NB4 (cell line): ENCODE measurements around the gene PTF1A.

Source experiments
- DNase-seq: peaks from one replicate; pipeline ENCODE4 v3.0.0; 2010; ENCODE audit warnings: low read depth
- H3K4me3 ChIP-seq: one replicate; pipeline ENCODE4 v1.5.1; 2011; ENCODE audit warnings: mild to moderate bottlenecking, low read depth, low read length, moderate library complexity
- MYC ChIP-seq: IDR thresholded peaks from 2 replicates; pipeline ENCODE4 v1.6.1; 2011; ENCODE audit warnings: low read depth, low read length
- POLR2A ChIP-seq: IDR thresholded peaks from 2 replicates; pipeline ENCODE4 v1.6.1; 2011; ENCODE audit warnings: mild to moderate bottlenecking; ENCODE audit not compliant: insufficient read length; ENCODE audit errors: extremely low read depth
- TF ChIP-seq, protein P1 (sequence below): IDR thresholded peaks from one replicate; pipeline ENCODE4 v1.5.1; 2012; ENCODE audit warnings: low read depth, low read length
- TF ChIP-seq, protein P2 (sequence below): IDR thresholded peaks from 2 replicates; pipeline ENCODE4 v1.6.1; 2011; ENCODE audit warnings: low read depth, low read length

PTF1A gene

DNA sequence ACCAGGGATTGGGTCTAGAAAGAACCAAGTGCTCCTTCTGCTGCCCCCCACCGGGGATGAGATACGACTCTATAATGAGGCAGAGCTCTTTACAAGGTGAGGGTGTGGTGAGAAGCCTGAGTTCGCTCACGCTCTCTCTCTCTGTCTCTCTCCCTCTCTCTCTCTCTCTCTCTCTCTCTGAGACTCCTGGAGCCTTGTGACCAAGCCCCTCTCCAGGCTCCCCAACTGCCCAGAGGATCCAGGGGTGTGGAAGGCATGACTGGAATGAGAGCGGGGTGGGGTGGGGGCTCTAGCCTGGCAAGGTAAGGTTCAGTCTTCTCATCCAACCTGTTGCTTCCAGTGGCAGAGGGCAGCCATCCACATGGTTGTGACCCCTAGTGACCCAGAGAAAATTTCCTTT lies 3.1 kb upstream of the PTF1A start:
- no peak overlapping the region for H3K4me3 ChIP-seq
- no peak for TF ChIP-seq MYC

DNA sequence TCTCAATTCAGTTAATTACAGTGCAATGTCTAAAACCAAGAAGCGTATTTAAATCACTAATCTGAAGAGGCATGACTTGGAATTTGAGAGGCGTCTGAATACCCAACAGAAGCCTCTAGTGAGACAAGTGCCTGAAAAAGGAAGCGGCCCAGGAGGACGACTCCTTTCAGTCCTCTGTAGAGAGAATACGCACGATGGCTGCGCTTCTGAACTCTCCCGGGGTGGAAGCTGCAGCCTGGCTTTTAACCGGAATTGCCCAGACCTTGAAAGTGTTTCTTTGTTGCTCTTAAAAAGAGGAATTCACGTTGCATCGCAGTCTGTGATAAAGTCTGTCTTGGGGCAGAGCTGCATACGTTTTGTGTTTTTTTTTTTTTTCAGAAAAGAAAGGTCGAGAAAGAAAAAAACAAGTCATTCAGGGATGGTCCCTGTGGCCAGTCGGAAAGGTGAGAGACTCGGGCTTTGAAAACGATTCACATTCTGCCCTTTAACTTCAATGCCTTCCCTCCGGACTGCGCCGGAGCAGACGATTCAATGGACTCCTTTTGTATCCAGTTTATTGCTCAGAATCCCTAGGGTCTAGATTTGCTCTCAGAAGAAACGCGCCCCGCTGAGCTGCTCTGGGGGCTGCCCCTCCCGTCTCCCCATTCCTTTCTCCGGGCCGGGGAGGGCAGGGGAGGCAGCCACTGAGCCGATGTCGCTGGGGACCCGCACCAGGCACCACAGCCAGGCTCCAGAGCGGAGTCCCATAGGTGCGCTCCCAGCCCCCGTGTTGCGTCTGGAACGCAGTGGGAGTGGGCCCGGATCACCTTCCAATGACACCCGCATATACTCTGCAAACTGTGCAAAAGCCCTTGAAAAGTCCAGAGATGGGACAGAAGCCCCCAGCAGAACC lies 994 bp upstream of the PTF1A start:
- no peak for TF ChIP-seq MYC
- TF ChIP-seq, protein P1, sequence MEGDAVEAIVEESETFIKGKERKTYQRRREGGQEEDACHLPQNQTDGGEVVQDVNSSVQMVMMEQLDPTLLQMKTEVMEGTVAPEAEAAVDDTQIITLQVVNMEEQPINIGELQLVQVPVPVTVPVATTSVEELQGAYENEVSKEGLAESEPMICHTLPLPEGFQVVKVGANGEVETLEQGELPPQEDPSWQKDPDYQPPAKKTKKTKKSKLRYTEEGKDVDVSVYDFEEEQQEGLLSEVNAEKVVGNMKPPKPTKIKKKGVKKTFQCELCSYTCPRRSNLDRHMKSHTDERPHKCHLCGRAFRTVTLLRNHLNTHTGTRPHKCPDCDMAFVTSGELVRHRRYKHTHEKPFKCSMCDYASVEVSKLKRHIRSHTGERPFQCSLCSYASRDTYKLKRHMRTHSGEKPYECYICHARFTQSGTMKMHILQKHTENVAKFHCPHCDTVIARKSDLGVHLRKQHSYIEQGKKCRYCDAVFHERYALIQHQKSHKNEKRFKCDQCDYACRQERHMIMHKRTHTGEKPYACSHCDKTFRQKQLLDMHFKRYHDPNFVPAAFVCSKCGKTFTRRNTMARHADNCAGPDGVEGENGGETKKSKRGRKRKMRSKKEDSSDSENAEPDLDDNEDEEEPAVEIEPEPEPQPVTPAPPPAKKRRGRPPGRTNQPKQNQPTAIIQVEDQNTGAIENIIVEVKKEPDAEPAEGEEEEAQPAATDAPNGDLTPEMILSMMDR, result no peak
- TF ChIP-seq, protein P2, sequence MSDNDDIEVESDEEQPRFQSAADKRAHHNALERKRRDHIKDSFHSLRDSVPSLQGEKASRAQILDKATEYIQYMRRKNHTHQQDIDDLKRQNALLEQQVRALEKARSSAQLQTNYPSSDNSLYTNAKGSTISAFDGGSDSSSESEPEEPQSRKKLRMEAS, result no peak
- TF ChIP-seq POLR2A, result no peak
- no peak for DNase-seq
- no peak overlapping the region for H3K4me3 ChIP-seq

More for the DNA sequence above, 3.1 kb upstream of the PTF1A start:
- DNase-seq, result no peak

DNA sequence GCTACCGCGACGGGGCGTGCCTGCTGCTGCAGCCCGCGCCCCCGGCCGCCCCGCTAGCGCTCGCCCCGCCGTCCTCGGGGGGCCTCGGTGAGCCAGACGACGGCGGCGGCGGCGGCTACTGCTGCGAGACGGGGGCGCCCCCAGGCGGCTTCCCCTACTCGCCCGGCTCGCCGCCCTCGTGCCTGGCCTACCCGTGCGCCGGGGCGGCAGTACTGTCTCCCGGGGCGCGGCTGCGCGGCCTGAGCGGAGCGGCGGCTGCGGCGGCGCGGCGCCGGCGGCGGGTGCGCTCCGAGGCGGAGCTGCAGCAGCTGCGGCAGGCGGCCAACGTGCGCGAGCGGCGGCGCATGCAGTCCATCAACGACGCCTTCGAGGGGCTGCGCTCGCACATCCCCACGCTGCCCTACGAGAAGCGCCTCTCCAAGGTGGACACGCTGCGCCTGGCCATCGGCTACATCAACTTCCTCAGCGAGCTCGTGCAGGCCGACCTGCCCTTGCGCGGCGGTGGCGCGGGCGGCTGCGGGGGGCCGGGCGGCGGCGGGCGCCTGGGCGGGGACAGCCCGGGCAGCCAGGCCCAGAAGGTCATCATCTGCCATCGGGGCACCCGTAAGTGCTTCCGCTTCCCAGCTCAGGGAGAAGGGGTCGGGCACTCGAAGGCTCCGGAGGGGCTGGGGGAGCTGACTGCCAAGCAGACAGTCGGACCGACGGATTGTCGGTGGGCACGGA lies 761 bp downstream of the PTF1A start:
- H3K4me3 ChIP-seq, result no peak overlapping the region
- TF ChIP-seq, protein P2, result no peak
- TF ChIP-seq, protein P1, result no peak
- DNase-seq, result no peak

DNA sequence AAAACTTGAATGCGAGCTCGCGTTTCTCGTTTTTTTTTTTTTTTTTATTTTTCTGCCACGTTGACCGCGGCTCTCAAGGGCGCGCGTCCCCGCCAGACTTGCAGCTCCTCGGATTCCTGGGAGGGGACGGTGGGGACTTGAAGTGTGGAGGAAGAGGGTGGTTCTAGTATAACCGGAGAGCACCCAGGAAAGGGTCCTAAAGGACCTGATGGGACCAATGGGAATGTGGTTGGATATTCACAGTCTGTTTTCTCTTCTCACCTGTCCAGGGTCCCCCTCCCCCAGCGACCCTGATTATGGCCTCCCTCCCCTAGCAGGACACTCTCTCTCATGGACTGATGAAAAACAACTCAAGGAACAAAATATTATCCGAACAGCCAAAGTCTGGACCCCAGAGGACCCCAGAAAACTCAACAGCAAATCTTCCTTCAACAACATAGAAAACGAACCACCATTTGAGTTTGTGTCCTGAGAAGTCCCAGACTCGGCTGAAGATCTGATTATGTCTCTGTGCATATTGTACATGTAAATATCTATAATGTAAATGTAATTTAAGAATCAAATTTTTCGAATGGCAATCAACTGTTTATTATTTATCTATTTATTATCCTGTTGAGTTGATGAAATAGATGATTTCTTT lies 1.4 kb downstream of the PTF1A start:
- TF ChIP-seq, protein P1, result no peak
- TF ChIP-seq MYC (no peak), POLR2A (no peak)
- TF ChIP-seq, protein P2, result no peak
- no peak for DNase-seq
- no peak overlapping the region for H3K4me3 ChIP-seq

DNA sequence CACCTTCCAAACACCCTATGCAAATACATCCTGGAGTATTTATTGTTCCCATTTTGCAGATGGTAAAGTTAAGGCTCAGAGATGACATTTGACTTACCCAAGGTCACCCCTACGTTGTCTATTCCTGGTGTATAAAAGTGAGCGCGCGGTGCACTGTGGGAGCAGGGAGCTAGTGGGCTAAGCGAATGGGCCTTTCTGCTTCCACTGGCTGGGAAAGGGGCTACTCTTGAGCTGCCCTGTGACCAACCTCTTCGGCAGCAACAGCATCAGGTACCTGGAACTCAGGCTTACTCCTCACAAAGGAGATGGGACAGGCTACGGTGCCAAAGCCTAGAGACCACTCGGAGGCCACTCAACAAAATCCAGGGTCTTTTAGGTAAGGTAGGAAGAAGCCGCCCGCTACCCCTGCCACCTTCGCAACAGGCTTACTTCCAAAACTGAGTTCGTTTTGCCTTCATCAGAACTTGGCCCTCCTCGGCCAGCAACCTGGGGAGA lies 2.4 kb downstream of the PTF1A start:
- no peak overlapping the region for H3K4me3 ChIP-seq
- TF ChIP-seq, protein P2, result no peak
- no peak for TF ChIP-seq POLR2A
- TF ChIP-seq MYC, result no peak
- TF ChIP-seq, protein P1, result no peak

More for the DNA sequence above, 2.4 kb downstream of the PTF1A start:
- no peak for DNase-seq
